ENCODE results near the gene RS1.

Gene RS1

DNA sequence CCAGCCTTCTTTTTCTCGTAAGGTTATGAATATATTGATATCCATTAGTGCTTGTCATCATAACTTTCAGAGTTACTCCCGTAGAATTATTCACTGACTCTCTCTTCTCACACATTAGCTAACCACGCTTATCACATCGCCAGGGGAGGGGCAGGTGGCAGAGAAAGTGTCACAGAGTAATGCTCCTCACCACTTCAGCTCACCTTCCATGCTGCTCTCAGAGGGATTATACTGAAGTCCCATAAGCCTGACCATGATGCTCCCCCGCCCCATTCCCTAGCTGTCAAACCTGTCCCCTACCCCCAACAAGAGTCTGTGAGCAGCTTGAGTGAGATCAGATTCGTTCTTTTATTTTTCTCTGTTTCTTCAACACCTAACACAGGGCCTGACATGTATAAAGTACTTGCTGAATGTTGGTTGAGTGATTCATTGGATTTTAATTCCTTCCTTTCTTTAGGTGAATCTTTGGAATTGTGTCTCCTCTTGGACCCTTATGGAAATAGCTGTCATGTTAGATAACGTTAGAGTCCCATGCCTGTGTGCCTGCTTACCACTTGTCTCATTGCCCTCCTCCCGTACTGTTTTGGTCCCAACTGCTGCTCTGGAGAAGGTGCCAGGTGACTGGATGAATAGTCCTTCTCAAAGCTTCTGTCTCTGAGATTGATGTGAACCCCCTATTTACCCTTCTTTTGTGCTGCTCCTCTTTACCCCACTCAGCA is 55.1 kb downstream of the RS1 start:
- in situ Hi-C loops (cut with HindIII; ENCODE audit: low sequenced_read_pairs): no loop called here
- no peak for DNase-seq (ENCODE audit: low read depth, low spot score)
- H3K4me3 ChIP-seq (ENCODE audit: low read depth, low read length): no peak overlapping the region
- TF ChIP-seq, protein P1, sequence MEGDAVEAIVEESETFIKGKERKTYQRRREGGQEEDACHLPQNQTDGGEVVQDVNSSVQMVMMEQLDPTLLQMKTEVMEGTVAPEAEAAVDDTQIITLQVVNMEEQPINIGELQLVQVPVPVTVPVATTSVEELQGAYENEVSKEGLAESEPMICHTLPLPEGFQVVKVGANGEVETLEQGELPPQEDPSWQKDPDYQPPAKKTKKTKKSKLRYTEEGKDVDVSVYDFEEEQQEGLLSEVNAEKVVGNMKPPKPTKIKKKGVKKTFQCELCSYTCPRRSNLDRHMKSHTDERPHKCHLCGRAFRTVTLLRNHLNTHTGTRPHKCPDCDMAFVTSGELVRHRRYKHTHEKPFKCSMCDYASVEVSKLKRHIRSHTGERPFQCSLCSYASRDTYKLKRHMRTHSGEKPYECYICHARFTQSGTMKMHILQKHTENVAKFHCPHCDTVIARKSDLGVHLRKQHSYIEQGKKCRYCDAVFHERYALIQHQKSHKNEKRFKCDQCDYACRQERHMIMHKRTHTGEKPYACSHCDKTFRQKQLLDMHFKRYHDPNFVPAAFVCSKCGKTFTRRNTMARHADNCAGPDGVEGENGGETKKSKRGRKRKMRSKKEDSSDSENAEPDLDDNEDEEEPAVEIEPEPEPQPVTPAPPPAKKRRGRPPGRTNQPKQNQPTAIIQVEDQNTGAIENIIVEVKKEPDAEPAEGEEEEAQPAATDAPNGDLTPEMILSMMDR (IDR thresholded peaks at IDR 0.05; ENCODE audit: low read depth, low read length): no peak

- in situ Hi-C loops (cut with HindIII; ENCODE audit: low sequenced_read_pairs): no loop called here
- no peak for DNase-seq (ENCODE audit: low read depth, low spot score)
- TF ChIP-seq, protein P1 (IDR thresholded peaks at IDR 0.05; ENCODE audit: low read depth, low read length): no peak
- H3K4me3 ChIP-seq (ENCODE audit: low read depth, low read length): no peak overlapping the region
Observed at GRCh38 chrX:18613930-18614639, 57.8 kb downstream of the RS1 start.

DNA sequence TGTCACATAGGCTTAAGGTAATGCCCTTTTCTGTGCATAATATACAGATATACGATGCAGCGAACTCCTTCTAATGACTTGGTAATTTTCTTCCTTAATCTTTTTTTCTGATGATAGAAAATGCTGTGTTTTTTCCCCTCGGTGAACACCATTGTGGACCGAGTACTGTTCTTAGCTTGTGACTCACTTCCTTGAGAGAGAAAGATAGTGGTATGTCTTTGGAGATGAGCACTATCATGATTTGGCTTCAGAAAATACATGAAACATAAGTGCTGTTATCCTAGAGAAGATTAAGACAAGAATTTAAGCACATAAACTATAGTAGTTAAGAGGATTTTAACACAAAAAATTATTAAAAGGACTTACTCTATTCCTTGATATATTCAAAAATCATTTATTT is 63.9 kb downstream of the RS1 start:
- no peak for DNase-seq (ENCODE audit: low read depth, low spot score)
- H3K4me3 ChIP-seq (ENCODE audit: low read depth, low read length): no peak overlapping the region

GRCh38 chrX:18598413-18598812 is 73.5 kb downstream of the RS1 start:
- TF ChIP-seq, protein P1 (IDR thresholded peaks at IDR 0.05; ENCODE audit: low read depth, low read length): no peak
- no peak for DNase-seq (ENCODE audit: low read depth, low spot score)

More for the DNA sequence above, 63.9 kb downstream of the RS1 start:
- in situ Hi-C loops (cut with HindIII; ENCODE audit: low sequenced_read_pairs): no loop called here
- TF ChIP-seq, protein P1 (IDR thresholded peaks at IDR 0.05; ENCODE audit: low read depth, low read length): no peak

GRCh38 chrX:18596096-18596495 is 75.8 kb downstream of the RS1 start:
- in situ Hi-C loops (cut with HindIII; ENCODE audit: low sequenced_read_pairs): no loop called here
- H3K4me3 ChIP-seq (ENCODE audit: low read depth, low read length): no peak overlapping the region
- TF ChIP-seq, protein P1 (IDR thresholded peaks at IDR 0.05; ENCODE audit: low read depth, low read length): no peak
- DNase-seq (ENCODE audit: low read depth, low spot score): no peak

More at GRCh38 chrX:18598413-18598812, 73.5 kb downstream of the RS1 start:
- in situ Hi-C loops (cut with HindIII; ENCODE audit: low sequenced_read_pairs): no loop called here
- no peak overlapping the region for H3K4me3 ChIP-seq (ENCODE audit: low read depth, low read length)

GRCh38 chrX:18594079-18594478 is 77.8 kb downstream of the RS1 start:
- no peak for DNase-seq (ENCODE audit: low read depth, low spot score)
- no peak overlapping the region for H3K4me3 ChIP-seq (ENCODE audit: low read depth, low read length)
- in situ Hi-C loops (cut with HindIII; ENCODE audit: low sequenced_read_pairs): no loop called here
- TF ChIP-seq, protein P1 (IDR thresholded peaks at IDR 0.05; ENCODE audit: low read depth, low read length): no peak

Data from astrocyte of the spinal cord (primary cell).